HG03175 (cell line): ENCODE results near the gene DPH7.
"Not testable (repeated sequence)": the region's sequence is repeated elsewhere in the genome, so short reads cannot be mapped to it uniquely, and the experiment has no call there.

ENCODE experiments used
- ATAC-seq: cut with Tn5 transposase; IDR thresholded peaks from one replicate; pipeline ENCODE4 v1.9.1; 2021; ENCODE audit warnings: mild to moderate bottlenecking, moderate library complexity; ENCODE audit not compliant: unreplicated experiment

DPH7 gene

GRCh38 chr9:137581361-137582285 lies 2.9 kb upstream of the DPH7 start:
- ATAC-seq, result no peak

GRCh38 chr9:137580954-137581322 lies 2.2 kb upstream of the DPH7 start:
- no peak for ATAC-seq

GRCh38 chr9:137580209-137580953 lies 1.7 kb upstream of the DPH7 start:
- no peak for ATAC-seq

- no peak for ATAC-seq
These were observed 507 bp upstream of the DPH7 start for GRCh38 chr9:137579259-137579604.

- no peak for ATAC-seq
These were observed 2.9 kb downstream of the DPH7 start for GRCh38 chr9:137575716-137576411.

- ATAC-seq, result no peak
These were observed 3.4 kb downstream of the DPH7 start for GRCh38 chr9:137575364-137575715.

GRCh38 chr9:137574192-137574591 lies 4.5 kb downstream of the DPH7 start:
- ATAC-seq, result no peak

GRCh38 chr9:137570566-137570965 lies 8.2 kb downstream of the DPH7 start:
- ATAC-seq, result no peak

GRCh38 chr9:137569609-137570203 lies 9.0 kb downstream of the DPH7 start:
- ATAC-seq, result no peak

GRCh38 chr9:137568445-137568844 lies 10.3 kb downstream of the DPH7 start:
- not testable (repeated sequence) for ATAC-seq

GRCh38 chr9:137564817-137565411 lies 13.8 kb downstream of the DPH7 start:
- no peak for ATAC-seq

GRCh38 chr9:137564134-137564533 lies 14.6 kb downstream of the DPH7 start:
- ATAC-seq, result no peak

- no peak for ATAC-seq
These were observed 20.6 kb downstream of the DPH7 start for GRCh38 chr9:137558127-137558526.

GRCh38 chr9:137556069-137556838 lies 22.5 kb downstream of the DPH7 start:
- ATAC-seq, result no peak

- no peak for ATAC-seq
These were observed 23.5 kb downstream of the DPH7 start for GRCh38 chr9:137555179-137555578.

GRCh38 chr9:137554349-137554748 lies 24.4 kb downstream of the DPH7 start:
- no peak for ATAC-seq

- ATAC-seq, result not testable (repeated sequence)
These were observed 25.1 kb downstream of the DPH7 start for GRCh38 chr9:137553654-137554053.

- peak; percentile 29 for ATAC-seq
These were observed 26.5 kb downstream of the DPH7 start for GRCh38 chr9:137552022-137552768.

- ATAC-seq, result peak; percentile 74
These were observed 27.3 kb downstream of the DPH7 start, which contains the start of gene MRPL41 for GRCh38 chr9:137551264-137552021. MRPL41 (plus strand) TSS chr9:137551879; CDS start chr9:137552082, 203 bp downstream.
